ENCODE results near the gene TNK1.

DNA sequence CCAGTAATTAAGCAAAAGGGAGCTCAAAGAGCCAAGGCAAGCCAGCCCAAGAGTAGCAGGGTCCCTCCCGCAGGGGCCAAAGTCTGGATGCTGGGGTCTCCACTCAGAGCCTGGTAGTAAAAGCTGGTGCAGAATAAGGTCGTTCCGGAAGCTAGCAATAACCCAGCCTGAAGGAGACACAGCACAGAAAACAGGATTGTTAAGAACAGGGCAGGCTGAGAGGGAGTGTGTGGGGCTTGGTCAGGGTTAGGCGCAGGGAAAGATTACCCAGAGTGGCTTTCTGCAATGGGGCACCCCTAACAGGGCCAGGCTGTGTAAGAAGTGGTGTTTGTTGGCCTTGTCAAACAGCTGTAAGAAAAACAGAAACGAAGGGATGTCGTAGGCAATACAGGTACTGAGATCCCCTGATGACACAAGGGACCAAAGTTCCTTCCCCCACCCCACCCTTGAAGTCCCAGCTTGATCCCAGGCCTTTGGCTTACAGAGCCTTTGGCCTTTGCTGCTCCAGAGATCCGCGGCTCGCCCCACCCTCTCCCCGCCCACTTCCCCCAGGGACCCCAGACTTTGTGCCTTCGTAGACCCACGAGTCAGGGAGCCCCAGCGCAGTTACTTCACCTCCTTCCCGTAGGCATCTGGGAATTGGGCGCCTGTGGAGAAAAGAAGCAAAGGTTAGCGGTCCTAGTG is 22.3 kb downstream of the TNK1 start:
- no peak; the same call in 1 of the 2 replicates for TF ChIP-seq POLR2AphosphoS5 (IDR thresholded peaks at IDR 0.05; ENCODE audit: low read depth, low read length)
- no peak for TF ChIP-seq REST (IDR thresholded peaks at IDR 0.05; ENCODE audit: insufficient read depth in 1 of 2, low read depth in 2 of 2, low read length in 2 of 2)
- no peak for TF ChIP-seq SIN3A (IDR thresholded peaks at IDR 0.05; ENCODE audit: borderline replicate concordance, insufficient read depth, low read length)
- no peak for TF ChIP-seq TAF1 (IDR thresholded peaks at IDR 0.05; ENCODE audit: borderline replicate concordance, insufficient read depth, low read length)

Measured in PFSK-1 (cell line).